H9 (cell line): Measurements from ENCODE around the gene RCSD1. TPM values are rescaled to one million over a fixed set of nuclear protein-coding genes. Genes with fewer than 3 reads are reported as not detected.

Experiments used
- DNase-seq: peaks from one replicate; pipeline ENCODE4 v3.0.0-alpha.2; 2017
- H2AFZ ChIP-seq: one replicate; pipeline ENCODE4 v1.6.1; 2013; ENCODE audit warnings: mild to moderate bottlenecking, low read length, control low read depth, moderate library complexity
- H2AK5ac ChIP-seq: 2 replicates; pipeline ENCODE4 v1.6.1; 2013; ENCODE audit warnings: low read length, control low read depth, mixed read lengths; ENCODE audit not compliant: insufficient read length
- H2BK120ac ChIP-seq: one replicate; pipeline ENCODE4 v1.6.1; 2013; ENCODE audit warnings: low read depth, mild to moderate bottlenecking, low read length, control low read depth, inconsistent platforms; ENCODE audit not compliant: poor library complexity, severe bottlenecking
- H2BK12ac ChIP-seq: 2 replicates; pipeline ENCODE4 v1.6.1; 2013; ENCODE audit warnings: low read length, control low read depth, mixed read lengths, low read depth; ENCODE audit not compliant: insufficient read length
- H2BK15ac ChIP-seq: 2 replicates; pipeline ENCODE4 v1.6.1; 2013; ENCODE audit warnings: low read depth, low read length, control low read depth
- H2BK20ac ChIP-seq: one replicate; pipeline ENCODE4 v1.6.1; 2013; ENCODE audit warnings: low read depth, mild to moderate bottlenecking, low read length, control low read depth, inconsistent platforms; ENCODE audit not compliant: poor library complexity, severe bottlenecking
- H2BK5ac ChIP-seq: 2 replicates; pipeline ENCODE4 v1.6.1; 2013; ENCODE audit warnings: low read length, control low read depth, mixed read lengths; ENCODE audit not compliant: insufficient read length
- H3K14ac ChIP-seq: 2 replicates; pipeline ENCODE4 v1.6.1; 2013; ENCODE audit warnings: low read length, control low read depth; ENCODE audit not compliant: insufficient read depth
- H3K18ac ChIP-seq: 2 replicates; pipeline ENCODE4 v1.6.1; 2013; ENCODE audit warnings: low read depth, mild to moderate bottlenecking, mixed read lengths, low read length, control low read depth; ENCODE audit not compliant: insufficient read length
- H3K23ac ChIP-seq: 2 replicates; pipeline ENCODE4 v1.6.1; 2013; ENCODE audit warnings: low read length, control low read depth, mixed read lengths, low read depth; ENCODE audit not compliant: insufficient read length
- H3K23me2 ChIP-seq: 2 replicates; pipeline ENCODE4 v1.6.1; 2013; ENCODE audit warnings: low read depth, mild to moderate bottlenecking, mixed read lengths, low read length, control low read depth; ENCODE audit not compliant: insufficient read length, poor library complexity, severe bottlenecking
- H3K27ac ChIP-seq: 2 replicates; pipeline ENCODE4 v1.5.1; 2013; ENCODE audit warnings: low read length, control low read depth, mixed read lengths, low read depth; ENCODE audit not compliant: insufficient read length
- H3K27me3 ChIP-seq: 2 replicates; pipeline ENCODE4 v1.6.1; 2013; ENCODE audit warnings: low read length, control low read depth, inconsistent platforms; ENCODE audit not compliant: insufficient read depth
- H3K4ac ChIP-seq: 2 replicates; pipeline ENCODE4 v1.6.1; 2013; ENCODE audit warnings: low read depth, mild to moderate bottlenecking, control low read depth, inconsistent platforms, low read length, moderate library complexity
- H3K4me1 ChIP-seq: 2 replicates; pipeline ENCODE4 v1.6.1; 2013; ENCODE audit warnings: low read length, control low read depth, inconsistent platforms; ENCODE audit not compliant: insufficient read depth
- H3K4me2 ChIP-seq: 2 replicates; pipeline ENCODE4 v1.6.1; 2013; ENCODE audit warnings: low read length, control low read depth, mixed read lengths; ENCODE audit not compliant: insufficient read length, insufficient read depth
- H3K56ac ChIP-seq: 2 replicates; pipeline ENCODE4 v1.6.1; 2013; ENCODE audit warnings: low read depth, mild to moderate bottlenecking, mixed read lengths, low read length, control low read depth; ENCODE audit not compliant: insufficient read length
- H3K79me1 ChIP-seq: 2 replicates; pipeline ENCODE4 v1.6.1; 2013; ENCODE audit warnings: low read depth, mild to moderate bottlenecking, moderate library complexity, low read length, control low read depth, inconsistent platforms; ENCODE audit not compliant: insufficient read depth, poor library complexity, severe bottlenecking
- H3K79me2 ChIP-seq: 2 replicates; pipeline ENCODE4 v1.6.1; 2013; ENCODE audit warnings: low read length, control low read depth, inconsistent platforms; ENCODE audit not compliant: insufficient read depth
- H3K9ac ChIP-seq: 2 replicates; pipeline ENCODE4 v1.6.1; 2013; ENCODE audit warnings: low read length, control low read depth, mixed read lengths; ENCODE audit not compliant: insufficient read length; ENCODE audit errors: extremely low read depth
- H3K9me3 ChIP-seq: one replicate; pipeline ENCODE4 v1.6.1; 2013; ENCODE audit warnings: low read depth, low read length, inconsistent platforms; ENCODE audit not compliant: control insufficient read depth
- H3T11ph ChIP-seq: one replicate; pipeline ENCODE4 v1.6.1; 2013; ENCODE audit warnings: mild to moderate bottlenecking, low read length, control low read depth, inconsistent platforms
- H4K20me1 ChIP-seq: one replicate; pipeline ENCODE4 v1.6.1; 2013; ENCODE audit not compliant: control insufficient read depth, insufficient read length, insufficient read depth
- H4K5ac ChIP-seq: 2 replicates; pipeline ENCODE4 v1.6.1; 2013; ENCODE audit warnings: low read depth, mild to moderate bottlenecking, mixed read lengths, low read length, control low read depth; ENCODE audit not compliant: insufficient read length
- H4K8ac ChIP-seq: replicated peaks from 2 replicates; pipeline ENCODE4 v1.6.1; 2013; ENCODE audit warnings: low read length, control low read depth, mixed read lengths, low read depth; ENCODE audit not compliant: insufficient read length
- H4K91ac ChIP-seq: 2 replicates; pipeline ENCODE4 v1.6.1; 2013; ENCODE audit warnings: low read depth, mild to moderate bottlenecking, moderate library complexity, mixed read lengths, low read length, control low read depth; ENCODE audit not compliant: insufficient read length
- H3K27ac Mint-ChIP-seq, 3 experiments: 2 replicates in 2 of 3; 3 replicates in 1 of 3; pipeline ENCODE4 v1.8.0; 2020 to 2021; ENCODE audit warnings: mixed read lengths in 3 of 3, mild to moderate bottlenecking in 1 of 3, moderate library complexity in 1 of 3
- H3K27me3 Mint-ChIP-seq: 2 replicates; pipeline ENCODE4 v1.8.0; 2021; ENCODE audit warnings: low read depth, mild to moderate bottlenecking, moderate library complexity, mixed read lengths
- H3K36me3 Mint-ChIP-seq, 3 experiments: 2 replicates in 2 of 3; 3 replicates in 1 of 3; pipeline ENCODE4 v1.8.0; 2020 to 2021; ENCODE audit warnings: low read depth in 3 of 3, mixed read lengths in 3 of 3; ENCODE audit not compliant: insufficient read depth in 1 of 3
- H3K4me1 Mint-ChIP-seq, 2 experiments: 2 replicates each; pipeline ENCODE4 v1.8.0; 2020; ENCODE audit warnings: mixed read lengths in 2 of 2
- H3K4me3 Mint-ChIP-seq, 2 experiments: 2 replicates in 1 of 2; 3 replicates in 1 of 2; pipeline ENCODE4 v1.8.0; 2020 to 2021; ENCODE audit warnings: mild to moderate bottlenecking in 2 of 2, mixed read lengths in 2 of 2, moderate library complexity in 1 of 2
- H3K9me3 Mint-ChIP-seq, 2 experiments: 2 replicates in 1 of 2; 3 replicates in 1 of 2; pipeline ENCODE4 v1.8.0; 2020; ENCODE audit warnings: mild to moderate bottlenecking in 2 of 2, mixed read lengths in 2 of 2, moderate library complexity in 1 of 2
- WGBS: extraction: QIAGEN DNeasy Blood & Tissue Kit; methylation state at CpG from one replicate; pipeline ENCODE4 v1.1.7; 2013; ENCODE audit warnings: missing lambda C conversion rate, low lambda C conversion rate, mixed read lengths; ENCODE audit not compliant: insufficient read length; ENCODE audit errors: extremely low coverage; 5-methylcytosine and 5-hydroxymethylcytosine counted together
- total RNA-seq: library from RNA; stranded (reverse); gene quantifications from 2 replicates; pipeline ENCODE4 v1.2.1, GENCODE V29; 2021
- TF ChIP-seq, protein P1 (sequence below): fragments of 200-600 bp; sonication (generic); conservative IDR thresholded peaks from 3 replicates; pipeline ENCODE4 v1.8.0; 2021; ENCODE audit warnings: antibody characterized with exemption, mild to moderate bottlenecking

RCSD1 gene
- total RNA-seq, 1 experiment from 2014 or later = 0.13 TPM

DNA sequence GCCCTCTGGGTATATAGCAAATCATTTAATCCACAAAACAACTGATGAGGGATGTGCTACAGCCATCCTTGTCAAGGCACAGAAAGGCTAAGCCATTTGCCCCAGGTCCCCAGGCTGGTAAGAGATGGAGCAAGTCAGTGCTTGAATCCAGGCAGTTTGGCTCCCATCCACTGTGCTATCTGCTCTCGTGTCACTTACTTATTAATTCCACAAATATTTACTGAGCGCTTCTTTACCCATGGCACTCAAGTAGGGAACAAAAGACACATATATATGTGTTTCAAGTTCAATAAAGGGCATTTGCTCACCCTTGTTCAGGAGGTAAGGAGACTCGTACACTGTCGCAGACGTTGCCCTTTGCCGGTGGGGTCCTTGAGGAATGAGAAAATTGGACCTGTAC lies 53.2 kb downstream of the RCSD1 start:
- no peaks in the 10 kb centered on the region for H4K20me1 ChIP-seq
- no peak overlapping the region for H4K8ac ChIP-seq
- H3K18ac ChIP-seq = no peak overlapping the region
- Mint-ChIP-seq H3K27ac (0 out of 7 replicates have a peak overlapping the region, but pooled peaks of 1 of the 3 experiments have one; percentile 11), H3K27me3 (peaks cover 3% of the 10 kb centered on the region; the same call in 1 of the 2 replicates), H3K9me3 (no peaks in the 10 kb centered on the region), H3K36me3 (no peaks in the 10 kb centered on the region), H3K4me1 (peaks cover 27 to 37% of the 10 kb centered on the region in 2 experiments), H3K4me3 (no peak overlapping the region)
- H3K27ac ChIP-seq = no peak overlapping the region
- no peak overlapping the region for H2AFZ ChIP-seq
- H3K4me2 ChIP-seq = no peak overlapping the region
- H4K5ac ChIP-seq = no peak overlapping the region
- no peaks in the 10 kb centered on the region for H3K79me2 ChIP-seq
- H3K4ac ChIP-seq = no peak overlapping the region
- H3K23me2 ChIP-seq = no peaks in the 10 kb centered on the region
- no peak for DNase-seq
- no peak overlapping the region for H2BK12ac ChIP-seq
- no CpG with 5 or more reads among the region's 6 CpGs for whole genome bisulfite sequencing
- no peak overlapping the region for H3K9ac ChIP-seq
- TF ChIP-seq, protein P1, sequence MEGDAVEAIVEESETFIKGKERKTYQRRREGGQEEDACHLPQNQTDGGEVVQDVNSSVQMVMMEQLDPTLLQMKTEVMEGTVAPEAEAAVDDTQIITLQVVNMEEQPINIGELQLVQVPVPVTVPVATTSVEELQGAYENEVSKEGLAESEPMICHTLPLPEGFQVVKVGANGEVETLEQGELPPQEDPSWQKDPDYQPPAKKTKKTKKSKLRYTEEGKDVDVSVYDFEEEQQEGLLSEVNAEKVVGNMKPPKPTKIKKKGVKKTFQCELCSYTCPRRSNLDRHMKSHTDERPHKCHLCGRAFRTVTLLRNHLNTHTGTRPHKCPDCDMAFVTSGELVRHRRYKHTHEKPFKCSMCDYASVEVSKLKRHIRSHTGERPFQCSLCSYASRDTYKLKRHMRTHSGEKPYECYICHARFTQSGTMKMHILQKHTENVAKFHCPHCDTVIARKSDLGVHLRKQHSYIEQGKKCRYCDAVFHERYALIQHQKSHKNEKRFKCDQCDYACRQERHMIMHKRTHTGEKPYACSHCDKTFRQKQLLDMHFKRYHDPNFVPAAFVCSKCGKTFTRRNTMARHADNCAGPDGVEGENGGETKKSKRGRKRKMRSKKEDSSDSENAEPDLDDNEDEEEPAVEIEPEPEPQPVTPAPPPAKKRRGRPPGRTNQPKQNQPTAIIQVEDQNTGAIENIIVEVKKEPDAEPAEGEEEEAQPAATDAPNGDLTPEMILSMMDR = no peak
- no peaks in the 10 kb centered on the region for H3K9me3 ChIP-seq
- H3T11ph ChIP-seq = no peak overlapping the region
- H4K91ac ChIP-seq = no peak overlapping the region
- H2BK120ac ChIP-seq = no peak overlapping the region
- H3K14ac ChIP-seq = no peak overlapping the region
- no peaks in the 10 kb centered on the region for H3K4me1 ChIP-seq
- H2BK20ac ChIP-seq = no peak overlapping the region
- no peak overlapping the region for H2BK15ac ChIP-seq
- H3K79me1 ChIP-seq = no peaks in the 10 kb centered on the region
- no peak overlapping the region for H3K56ac ChIP-seq
- no peak overlapping the region for H3K23ac ChIP-seq
- no peak overlapping the region for H2BK5ac ChIP-seq
- no peaks in the 10 kb centered on the region for H3K27me3 ChIP-seq
- no peak overlapping the region for H2AK5ac ChIP-seq
